Stimulated activated naive CD4-positive, alpha-beta T cell (primary cell): Measurements from ENCODE around the gene TSHZ2.
"Not testable (repeated sequence)": the region's sequence is repeated elsewhere in the genome, so short reads cannot be mapped to it uniquely, and the experiment has no call there.

Source experiments
- DNase-seq, 6 experiments: peaks; one replicate each; lab custom pipeline; 2025; lab: John Stamatoyannopoulos, UW

The TSHZ2 gene

GRCh38 chr20:53083411-53083810, 111.3 kb downstream of the TSHZ2 start:
- no peak for DNase-seq

GRCh38 chr20:53084408-53084997, 112.3 kb downstream of the TSHZ2 start:
- DNase-seq, result no peak

- no peak for DNase-seq
Observed at GRCh38 chr20:53085720-53086119, 113.6 kb downstream of the TSHZ2 start.

GRCh38 chr20:53087037-53087777, 115.0 kb downstream of the TSHZ2 start:
- no peak for DNase-seq

GRCh38 chr20:53088786-53089185, 116.6 kb downstream of the TSHZ2 start:
- DNase-seq, result no peak

GRCh38 chr20:53089851-53090250, 117.7 kb downstream of the TSHZ2 start:
- not testable (repeated sequence) for DNase-seq

GRCh38 chr20:53091789-53092188, 119.6 kb downstream of the TSHZ2 start:
- no peak for DNase-seq

GRCh38 chr20:53092772-53093300, 120.7 kb downstream of the TSHZ2 start:
- no peak for DNase-seq

- no peak for DNase-seq
Observed at GRCh38 chr20:53097371-53097770, 125.2 kb downstream of the TSHZ2 start.

- no peak for DNase-seq
Observed at GRCh38 chr20:53097791-53098190, 125.6 kb downstream of the TSHZ2 start.

- no peak for DNase-seq
Observed at GRCh38 chr20:53098621-53099020, 126.5 kb downstream of the TSHZ2 start.

GRCh38 chr20:53099856-53100255, 127.7 kb downstream of the TSHZ2 start:
- no peak for DNase-seq

GRCh38 chr20:53100476-53100911, 128.3 kb downstream of the TSHZ2 start:
- DNase-seq, result no peak

GRCh38 chr20:53101992-53102760, 130.0 kb downstream of the TSHZ2 start:
- no peak for DNase-seq

- DNase-seq, result no peak
Observed at GRCh38 chr20:53103124-53103523, 131.0 kb downstream of the TSHZ2 start.

- DNase-seq, result no peak
Observed at GRCh38 chr20:53104884-53105283, 132.7 kb downstream of the TSHZ2 start.

- no peak for DNase-seq
Observed at GRCh38 chr20:53116733-53117132, 144.6 kb downstream of the TSHZ2 start.

- no peak for DNase-seq
Observed at GRCh38 chr20:53122853-53123252, 150.7 kb downstream of the TSHZ2 start.

GRCh38 chr20:53124075-53124551, 152.0 kb downstream of the TSHZ2 start:
- DNase-seq, result no peak

GRCh38 chr20:53124803-53125202, 152.6 kb downstream of the TSHZ2 start:
- DNase-seq, result no peak

- DNase-seq, result no peak
Observed at GRCh38 chr20:53126185-53126584, 154.0 kb downstream of the TSHZ2 start.

- DNase-seq, result no peak
Observed at GRCh38 chr20:53127027-53127426, 154.9 kb downstream of the TSHZ2 start.

- DNase-seq, result no peak
Observed at GRCh38 chr20:53128004-53128403, 155.8 kb downstream of the TSHZ2 start.
